Measurements from ENCODE around the gene SDCCAG8.

The SDCCAG8 gene

GRCh38 chr1:243316366-243316989 is 60.6 kb downstream of the SDCCAG8 start:
- no peak for DNase-seq (ENCODE audit: extremely low read depth, low read depth)
- TF ChIP-seq, protein P1, sequence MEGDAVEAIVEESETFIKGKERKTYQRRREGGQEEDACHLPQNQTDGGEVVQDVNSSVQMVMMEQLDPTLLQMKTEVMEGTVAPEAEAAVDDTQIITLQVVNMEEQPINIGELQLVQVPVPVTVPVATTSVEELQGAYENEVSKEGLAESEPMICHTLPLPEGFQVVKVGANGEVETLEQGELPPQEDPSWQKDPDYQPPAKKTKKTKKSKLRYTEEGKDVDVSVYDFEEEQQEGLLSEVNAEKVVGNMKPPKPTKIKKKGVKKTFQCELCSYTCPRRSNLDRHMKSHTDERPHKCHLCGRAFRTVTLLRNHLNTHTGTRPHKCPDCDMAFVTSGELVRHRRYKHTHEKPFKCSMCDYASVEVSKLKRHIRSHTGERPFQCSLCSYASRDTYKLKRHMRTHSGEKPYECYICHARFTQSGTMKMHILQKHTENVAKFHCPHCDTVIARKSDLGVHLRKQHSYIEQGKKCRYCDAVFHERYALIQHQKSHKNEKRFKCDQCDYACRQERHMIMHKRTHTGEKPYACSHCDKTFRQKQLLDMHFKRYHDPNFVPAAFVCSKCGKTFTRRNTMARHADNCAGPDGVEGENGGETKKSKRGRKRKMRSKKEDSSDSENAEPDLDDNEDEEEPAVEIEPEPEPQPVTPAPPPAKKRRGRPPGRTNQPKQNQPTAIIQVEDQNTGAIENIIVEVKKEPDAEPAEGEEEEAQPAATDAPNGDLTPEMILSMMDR (IDR thresholded peaks at IDR 0.05; ENCODE audit: low read depth, low read length) = no peak

GRCh38 chr1:243320224-243320623 is 64.4 kb downstream of the SDCCAG8 start:
- DNase-seq (ENCODE audit: extremely low read depth, low read depth) = no peak
- TF ChIP-seq, protein P1 (IDR thresholded peaks at IDR 0.05; ENCODE audit: low read depth, low read length) = no peak

GRCh38 chr1:243322326-243322725 is 66.5 kb downstream of the SDCCAG8 start:
- DNase-seq (ENCODE audit: extremely low read depth, low read depth) = no peak
- TF ChIP-seq, protein P1 (IDR thresholded peaks at IDR 0.05; ENCODE audit: low read depth, low read length) = no peak

DNA sequence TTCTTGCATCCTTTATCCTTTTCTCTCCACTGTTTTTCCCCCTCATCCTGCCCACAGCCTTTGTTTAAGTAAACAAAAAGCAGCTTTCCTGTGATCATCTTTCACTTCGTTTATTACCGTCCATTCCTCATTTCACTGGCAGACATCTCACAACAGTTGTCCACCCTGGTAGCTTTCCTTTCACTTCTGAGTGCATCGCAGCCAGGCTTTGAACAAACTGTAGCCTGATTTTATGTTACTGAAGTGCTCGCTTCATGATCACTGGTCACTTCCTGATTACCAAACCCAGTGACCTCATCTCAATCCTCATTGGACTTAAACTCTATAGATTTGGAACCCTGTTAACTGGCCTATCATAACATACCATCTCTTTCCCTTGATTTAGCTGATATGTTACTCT is 67.7 kb downstream of the SDCCAG8 start:
- TF ChIP-seq, protein P1 (IDR thresholded peaks at IDR 0.05; ENCODE audit: low read depth, low read length) = no peak

DNA sequence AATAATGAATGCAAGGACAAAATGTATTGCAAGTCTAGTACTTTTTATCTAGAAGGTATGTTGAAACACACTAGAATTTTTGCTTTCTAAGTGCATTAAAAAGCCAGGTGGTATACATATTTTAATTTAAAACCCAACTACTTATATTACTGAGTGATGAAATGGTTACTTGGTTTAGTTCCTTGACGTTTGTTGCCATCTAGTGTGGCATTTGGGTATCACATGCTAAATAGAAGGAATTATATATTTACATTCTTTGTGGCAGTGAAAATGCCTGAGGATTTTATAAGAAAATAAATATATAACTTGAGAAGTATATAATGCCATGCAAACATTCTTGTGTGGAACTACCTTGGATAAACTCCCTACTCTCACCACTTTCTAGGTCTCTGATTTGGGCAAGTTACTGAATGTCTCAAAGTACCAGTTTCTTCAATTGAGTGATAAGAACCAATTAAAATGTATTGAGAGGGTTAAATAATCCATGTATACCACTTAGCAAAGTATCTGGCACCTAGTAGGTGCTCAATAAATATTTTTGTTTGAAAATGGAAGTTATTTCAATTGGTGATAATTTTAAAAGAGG is 69.6 kb downstream of the SDCCAG8 start:
- DNase-seq (ENCODE audit: extremely low read depth, low read depth) = peak; percentile 46
- TF ChIP-seq, protein P1 (IDR thresholded peaks at IDR 0.05; ENCODE audit: low read depth, low read length) = peak; percentile 68

More for the DNA sequence above, 67.7 kb downstream of the SDCCAG8 start:
- no peak for DNase-seq (ENCODE audit: extremely low read depth, low read depth)

DNA sequence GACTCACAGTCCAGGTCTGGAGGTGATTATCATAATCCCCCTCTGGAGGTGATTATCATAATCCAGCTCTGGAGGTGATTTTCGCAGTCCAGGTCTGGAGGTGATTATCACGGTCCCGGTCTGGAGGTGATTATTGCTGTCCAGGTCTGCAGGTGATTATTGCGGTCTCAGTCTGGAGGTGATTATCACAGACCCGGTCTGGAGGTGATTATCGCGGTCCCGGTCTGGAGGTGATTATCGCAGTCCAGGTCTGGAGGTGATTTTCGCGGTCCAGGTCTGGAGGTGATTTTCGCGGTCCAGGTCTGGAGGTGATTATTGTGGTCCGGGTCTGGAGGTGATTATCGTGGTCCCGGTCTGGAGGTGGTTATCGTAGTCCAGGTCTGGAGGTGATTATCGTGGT is 76.6 kb downstream of the SDCCAG8 start:
- TF ChIP-seq, protein P1 (IDR thresholded peaks at IDR 0.05; ENCODE audit: low read depth, low read length) = no peak

DNA sequence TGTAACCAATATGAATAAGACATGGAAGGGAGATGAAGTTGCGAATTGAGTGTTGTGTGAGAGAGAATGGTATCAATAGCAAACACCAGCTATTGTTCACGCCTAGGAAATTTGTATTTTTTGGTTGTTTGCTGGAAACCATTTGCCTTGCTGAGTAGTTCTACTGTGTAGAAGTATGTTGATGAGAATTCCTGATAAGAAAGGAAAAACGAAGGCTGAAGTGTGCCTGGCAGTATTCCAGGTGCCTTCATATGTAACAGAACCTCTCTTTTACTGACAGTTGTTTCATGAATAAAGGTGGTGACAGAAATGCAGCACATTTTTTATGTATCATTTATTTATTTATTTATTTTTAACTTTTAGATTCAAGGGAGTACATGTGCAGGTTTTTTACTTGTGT is 79.5 kb downstream of the SDCCAG8 start:
- TF ChIP-seq, protein P1 (IDR thresholded peaks at IDR 0.05; ENCODE audit: low read depth, low read length) = no peak
- DNase-seq (ENCODE audit: extremely low read depth, low read depth) = no peak

More for the DNA sequence above, 76.6 kb downstream of the SDCCAG8 start:
- DNase-seq (ENCODE audit: extremely low read depth, low read depth) = no peak
